Activated CD8-positive, alpha-beta memory T cell treated with anti-CD3 and anti-CD28 coated beads for 24 hours (primary cell): Measurements from ENCODE around the gene SLC25A13.

ENCODE experiments used
- DNase-seq: peaks from one replicate; pipeline ENCODE4 v3.0.0-alpha.2; 2020

Gene SLC25A13

DNA sequence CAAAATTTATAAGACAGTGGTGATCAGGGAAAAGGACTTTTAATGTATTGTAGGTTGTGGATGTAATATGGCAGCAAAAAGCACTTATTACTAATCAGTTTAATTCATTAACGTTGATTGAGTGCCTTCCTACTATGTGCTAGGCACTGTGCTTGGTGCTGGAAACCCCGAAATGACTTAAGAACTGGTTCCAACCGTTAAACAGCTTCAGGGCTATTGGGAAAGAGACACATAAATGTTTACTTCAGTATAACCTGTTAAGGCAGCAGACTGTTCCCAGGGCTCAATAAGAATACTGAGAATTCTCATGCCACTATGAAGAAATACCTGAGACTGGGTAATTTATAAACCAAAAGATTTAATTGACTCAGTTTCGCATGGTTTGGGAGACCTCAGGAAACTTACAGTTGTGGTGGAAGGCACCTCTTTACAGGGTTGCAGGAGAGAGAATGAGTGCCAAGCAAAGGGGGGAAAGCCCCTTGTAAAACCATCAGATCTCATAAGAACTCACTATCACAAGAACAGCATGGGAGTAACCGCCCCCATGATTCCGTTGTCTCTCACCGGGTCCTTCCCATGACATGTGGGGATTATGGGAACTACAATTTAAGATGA, 1.1 kb upstream of the SLC25A13 start:
- no peak for DNase-seq

DNA sequence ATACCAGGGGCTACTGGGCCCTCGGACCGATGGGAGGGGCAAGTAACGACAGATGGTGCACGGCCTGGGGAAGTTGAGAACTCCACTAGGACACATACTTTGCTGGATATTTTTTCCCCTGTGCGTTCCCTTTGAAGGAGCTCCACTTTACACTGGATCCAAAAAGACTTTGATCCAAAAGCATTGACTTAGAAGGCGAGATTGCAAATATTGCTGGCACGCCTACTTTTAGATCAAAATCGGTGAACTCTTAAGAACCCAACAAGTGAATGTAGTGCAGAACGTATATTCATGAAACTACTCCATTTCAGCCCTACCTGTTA, 436 bp upstream of the SLC25A13 start:
- DNase-seq, result no peak

DNA sequence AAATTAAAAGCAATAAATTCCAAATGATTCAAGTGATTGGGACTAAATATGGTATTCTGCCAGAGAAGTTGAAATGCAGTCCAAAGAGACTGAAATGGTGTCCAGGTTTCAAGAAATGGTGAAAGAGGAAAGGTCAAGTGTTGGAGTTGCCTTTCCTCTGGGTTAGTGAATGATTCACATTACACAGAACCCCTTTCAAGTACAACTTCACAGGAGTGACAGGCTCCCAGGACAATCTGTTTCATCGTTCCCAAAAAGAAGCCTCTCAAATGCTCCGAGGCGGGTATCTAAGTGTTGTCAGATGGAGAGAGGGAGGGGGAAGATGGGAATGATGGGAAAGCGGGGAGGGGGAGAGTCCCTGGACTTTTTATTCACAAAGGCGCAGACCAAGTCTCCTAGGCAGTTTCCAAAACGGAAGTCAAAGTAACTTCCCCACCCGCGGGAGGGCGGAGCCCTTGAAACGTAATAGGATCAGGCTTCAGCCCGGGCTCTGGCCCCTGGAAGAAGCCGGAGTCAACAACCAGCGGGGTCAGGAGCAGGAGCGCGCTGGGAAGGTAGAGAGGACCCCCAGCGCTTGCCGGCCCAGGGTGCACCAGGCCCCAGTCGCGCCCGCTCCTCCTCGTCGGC, 754 bp downstream of the SLC25A13 start:
- DNase-seq, result no peak

DNA sequence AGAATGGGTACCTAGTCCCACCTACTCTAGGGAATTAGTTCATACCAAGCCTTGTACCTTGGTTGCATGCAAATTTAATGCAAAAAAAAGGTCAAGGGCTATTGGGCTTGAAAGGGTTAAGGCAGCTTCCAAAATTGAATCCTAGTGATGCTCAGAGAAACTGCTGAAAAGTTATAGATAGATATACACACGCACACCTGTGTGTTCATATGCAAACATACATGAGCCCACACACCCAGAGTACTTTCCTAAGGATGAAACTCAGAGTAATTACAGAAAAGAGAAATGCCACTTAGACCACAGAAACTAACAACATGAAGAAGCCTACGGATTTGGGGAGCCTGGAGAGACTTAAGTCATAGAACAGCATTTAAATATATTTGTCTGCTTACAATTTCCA, 1.5 kb downstream of the SLC25A13 start:
- DNase-seq, result no peak

GRCh38 chr7:96319439-96319838, 2.5 kb downstream of the SLC25A13 start:
- no peak for DNase-seq

DNA sequence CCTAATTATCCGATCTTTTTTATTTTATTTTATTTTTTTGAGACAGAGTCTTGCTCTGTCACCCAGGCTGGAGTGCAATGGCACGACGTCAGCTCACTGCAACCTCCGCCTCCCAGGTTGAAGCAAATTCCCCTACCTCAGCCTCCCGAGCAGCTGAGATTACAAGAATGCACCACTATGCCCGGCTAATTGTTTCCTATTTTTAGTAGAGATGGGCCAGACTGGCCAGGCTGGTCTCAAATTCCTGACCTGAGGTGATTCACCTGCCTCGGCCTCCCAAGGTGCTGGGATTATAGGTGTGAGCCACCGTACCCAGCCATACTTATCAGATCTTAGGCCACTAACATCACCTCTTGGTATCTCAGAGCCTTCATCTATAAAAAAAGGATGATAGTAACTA, 4.9 kb downstream of the SLC25A13 start:
- DNase-seq, result no peak

- no peak for DNase-seq
Measured at GRCh38 chr7:96315125-96315512, 6.8 kb downstream of the SLC25A13 start.

DNA sequence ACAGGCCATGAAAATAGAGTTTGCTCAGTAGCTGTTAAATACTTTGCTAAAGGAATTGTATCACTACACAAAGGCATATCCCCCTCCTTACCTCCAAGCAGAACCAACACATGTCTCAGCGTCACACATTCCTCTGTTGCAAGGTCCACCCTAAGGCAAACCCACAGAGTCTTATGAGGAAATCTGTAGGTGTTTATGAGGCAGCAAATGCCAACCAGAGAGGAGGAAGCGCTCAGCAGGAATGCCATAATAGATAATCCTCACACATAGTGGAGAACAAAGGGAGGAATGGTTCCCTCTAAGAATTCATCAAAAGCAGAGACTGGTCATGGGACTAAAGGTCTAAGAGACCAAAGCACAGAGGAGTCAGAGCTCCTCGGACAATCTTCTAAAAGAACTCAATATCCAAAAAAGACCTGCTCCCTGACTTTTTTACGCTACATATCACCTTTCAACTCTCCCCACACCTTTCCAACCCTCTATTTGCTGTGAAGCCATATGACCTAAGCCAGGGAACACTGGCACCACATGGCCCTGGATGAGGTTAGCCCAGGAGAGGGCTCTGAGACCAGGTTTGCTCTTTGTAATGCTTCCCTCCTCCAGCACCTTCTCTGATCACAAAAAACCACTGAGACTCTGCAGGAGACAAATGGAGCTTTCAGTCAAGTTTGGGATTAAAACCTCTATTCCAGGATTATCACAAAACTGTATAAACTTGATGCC, 7.3 kb downstream of the SLC25A13 start:
- DNase-seq, result no peak

DNA sequence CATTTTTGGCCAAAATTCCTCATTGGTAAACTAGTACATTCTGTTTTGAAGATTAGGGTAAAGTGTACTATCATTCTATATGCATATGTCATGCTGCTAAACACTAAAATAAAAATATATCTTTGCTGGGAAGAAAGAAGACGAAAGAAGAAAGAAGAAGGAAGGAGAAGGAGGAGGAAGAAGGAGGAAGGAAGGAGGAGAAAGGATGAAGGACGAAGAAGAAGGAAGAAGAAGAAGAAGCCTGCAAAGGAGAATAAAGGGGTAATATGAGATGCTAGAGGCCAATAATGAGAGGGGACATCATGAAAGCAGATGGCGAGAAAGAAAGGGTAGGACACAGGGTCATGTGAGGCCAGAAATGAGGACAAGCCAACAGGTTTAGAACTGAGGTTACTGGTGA, 8.0 kb downstream of the SLC25A13 start:
- no peak for DNase-seq

- no peak for DNase-seq
Measured at GRCh38 chr7:96312502-96312901, 9.4 kb downstream of the SLC25A13 start.

DNA sequence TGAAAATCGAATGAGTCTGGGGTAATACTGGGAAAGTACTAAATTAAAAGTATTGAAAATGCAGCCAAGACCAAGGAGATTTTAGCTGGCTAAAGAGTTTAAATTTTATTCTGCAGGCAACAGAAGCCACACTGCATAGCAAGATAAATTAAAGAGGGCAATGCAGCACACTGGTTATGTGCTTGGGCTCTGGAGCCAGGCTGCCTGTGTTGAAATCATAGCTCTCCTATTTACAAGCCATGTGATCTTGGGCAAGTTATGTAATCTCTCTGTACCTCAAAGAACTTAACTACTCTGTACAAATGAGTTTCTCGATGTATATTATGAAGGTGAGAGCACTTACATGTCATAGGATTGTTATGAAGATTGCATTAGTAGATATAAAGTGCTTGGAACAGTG, 9.9 kb downstream of the SLC25A13 start:
- no peak for DNase-seq

DNA sequence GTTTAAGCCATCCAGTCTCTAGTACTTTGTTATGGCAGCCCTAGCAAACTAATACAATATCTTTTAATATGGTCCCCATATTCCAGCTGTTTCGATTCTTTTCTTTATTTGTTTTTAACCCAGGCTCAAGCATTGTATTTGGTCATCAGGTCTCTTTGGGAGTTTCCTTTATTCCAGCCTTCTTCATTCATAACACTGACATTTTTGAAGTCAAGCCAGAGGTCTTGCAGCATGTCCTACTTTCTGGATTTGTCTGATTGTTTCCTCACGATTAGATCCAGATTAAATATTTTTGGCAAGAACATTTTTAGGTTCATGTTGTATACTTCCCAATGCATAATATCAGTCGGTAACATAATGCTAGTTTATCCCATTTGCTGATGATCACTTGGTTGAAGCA, 11.8 kb downstream of the SLC25A13 start:
- no peak for DNase-seq

DNA sequence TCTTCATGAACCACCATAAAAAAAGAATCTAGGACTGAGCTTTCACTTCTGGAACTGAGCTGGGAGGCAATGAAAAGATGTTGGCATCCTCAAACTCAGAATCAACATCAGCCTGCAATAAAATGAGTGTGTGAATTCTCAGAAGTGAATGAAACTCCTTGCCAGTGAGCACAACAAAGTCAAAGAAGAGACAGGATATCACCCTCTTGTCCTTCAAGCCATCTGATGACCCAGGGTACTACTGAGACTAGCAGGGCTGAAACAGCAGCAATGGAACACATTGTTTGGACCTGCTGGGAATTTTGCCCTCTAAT, 13.0 kb downstream of the SLC25A13 start:
- no peak for DNase-seq

DNA sequence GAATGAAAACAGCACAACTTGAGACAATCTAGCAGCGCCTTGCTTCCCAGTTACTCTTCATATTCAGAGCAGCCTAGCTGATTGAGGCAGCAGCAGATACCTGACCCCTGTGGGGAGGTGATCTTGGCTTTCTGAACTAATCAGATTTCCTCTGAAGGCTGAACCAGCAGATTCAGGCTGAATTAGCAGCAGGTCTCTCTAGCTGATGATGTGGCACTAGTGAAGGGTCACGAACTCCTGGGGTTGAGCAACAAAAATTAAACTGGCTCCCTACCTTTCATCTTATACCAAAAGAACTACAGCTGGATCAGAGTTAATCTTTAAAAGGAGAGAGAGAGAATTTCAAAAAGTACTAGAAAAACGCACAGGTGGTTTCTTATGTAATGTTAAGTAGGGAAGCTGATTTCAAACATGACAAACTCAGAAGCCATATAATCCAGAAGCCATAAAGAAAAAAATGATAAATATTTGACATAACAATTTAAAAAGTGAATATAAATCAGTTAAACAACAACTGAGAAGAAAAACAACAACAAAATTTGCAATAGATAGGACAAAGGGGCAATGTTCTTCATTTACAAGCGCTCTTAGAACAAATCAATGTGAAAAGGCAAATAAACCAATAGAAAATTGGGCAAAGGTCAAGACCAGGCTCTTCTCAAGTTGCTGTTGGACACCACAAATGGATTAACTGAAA, 13.5 kb downstream of the SLC25A13 start:
- no peak for DNase-seq

- no peak for DNase-seq
Measured at GRCh38 chr7:96306385-96307125, 15.3 kb downstream of the SLC25A13 start.

DNA sequence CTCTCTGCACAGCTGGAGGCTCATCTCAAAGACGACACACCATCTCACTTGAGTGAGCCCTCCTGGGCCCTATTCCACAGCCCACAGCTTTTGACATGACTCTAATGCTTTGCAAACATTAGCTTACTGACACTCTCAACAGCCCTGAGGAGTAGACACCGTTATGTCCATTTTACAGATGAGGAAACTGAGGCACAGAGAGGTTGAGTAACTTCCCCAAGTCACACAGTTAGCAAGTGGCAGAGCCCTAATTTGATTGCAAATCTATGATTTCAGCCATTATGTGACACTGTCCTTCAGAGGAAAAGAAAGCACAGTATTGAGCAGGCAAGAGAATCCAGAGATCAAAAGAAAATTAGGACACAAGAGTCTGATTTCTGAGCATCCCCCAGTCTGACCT, 16.0 kb downstream of the SLC25A13 start:
- DNase-seq, result no peak

- DNase-seq, result no peak
Measured at GRCh38 chr7:96304573-96304972, 17.3 kb downstream of the SLC25A13 start.

DNA sequence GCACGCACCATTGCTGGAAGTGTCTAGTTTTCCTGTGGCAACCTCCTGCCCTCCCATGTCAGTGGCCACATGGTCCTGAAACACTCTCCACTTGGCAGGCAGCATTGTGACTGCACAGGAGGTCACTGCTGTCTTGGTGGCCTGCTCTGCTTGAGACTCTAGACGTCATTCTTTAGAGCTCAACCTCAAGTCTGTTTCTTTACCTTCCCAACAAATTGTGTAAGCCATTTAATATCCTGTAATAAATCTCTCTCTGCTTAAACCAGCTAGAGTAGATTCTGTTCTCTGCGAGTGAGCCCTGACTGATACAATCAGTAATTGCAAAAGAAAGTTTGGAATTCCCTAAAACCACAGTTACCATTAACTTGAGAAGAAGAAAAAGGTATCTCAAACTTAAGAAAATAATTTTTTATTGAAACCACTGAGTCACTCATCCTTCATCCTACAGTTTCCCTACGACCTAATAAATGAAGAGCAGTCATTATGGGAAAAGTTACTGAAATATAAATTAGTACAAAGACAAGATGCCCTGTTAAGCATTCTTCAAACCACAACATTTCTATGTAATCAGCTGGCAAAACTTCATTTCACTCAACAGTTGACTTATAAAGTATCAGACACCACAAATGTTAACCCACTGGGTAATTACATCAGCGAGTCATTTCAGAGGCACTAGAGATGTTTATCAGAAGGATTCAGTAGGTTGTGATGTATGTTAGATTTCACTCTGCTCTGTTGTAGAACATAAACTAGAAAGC, 18.0 kb downstream of the SLC25A13 start:
- DNase-seq, result no peak

GRCh38 chr7:96303105-96303685, 18.7 kb downstream of the SLC25A13 start:
- DNase-seq, result no peak

GRCh38 chr7:96300986-96301385, 20.9 kb downstream of the SLC25A13 start:
- DNase-seq, result no peak

DNA sequence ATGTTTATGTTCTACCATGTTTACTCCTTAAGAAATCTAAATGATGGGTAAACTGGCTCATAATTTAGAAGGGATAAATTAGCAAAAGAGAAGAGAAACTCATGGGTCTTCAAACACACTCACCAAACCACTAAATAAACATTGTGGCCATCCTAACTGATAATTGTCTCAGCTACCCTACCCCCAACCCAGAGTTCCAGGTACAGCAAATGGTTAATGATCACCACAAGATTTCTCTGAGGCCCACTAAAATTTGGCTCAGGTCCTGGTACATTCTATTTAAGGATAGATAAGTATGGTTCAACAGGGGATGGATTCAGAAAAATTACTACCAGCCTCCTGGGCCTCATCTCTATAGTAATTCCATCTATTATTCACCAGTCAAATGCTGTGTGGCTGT, 21.4 kb downstream of the SLC25A13 start:
- DNase-seq, result no peak

GRCh38 chr7:96299496-96299895, 22.4 kb downstream of the SLC25A13 start:
- no peak for DNase-seq
